Fibroblast of lung (primary cell): ENCODE measurements around the gene DNMT3A.

Experiments used
- EZH2 ChIP-seq: IDR thresholded peaks from 2 replicates; pipeline ENCODE4 v1.5.1; 2012; ENCODE audit warnings: low read length, control low read depth, mild to moderate bottlenecking; ENCODE audit errors: missing control alignments
- TF ChIP-seq, protein P1 (sequence below), 2 donors: IDR thresholded peaks in 1 of 2; conservative IDR thresholded peaks in 1 of 2; 1 replicate in 1 of 2; 2 replicates in 1 of 2; pipeline ENCODE4 v1.5.1; 2011 to 2012; ENCODE audit warnings: low read length in 2 of 2, control low read depth in 1 of 2, inconsistent platforms in 1 of 2, low read depth in 1 of 2, mild to moderate bottlenecking in 1 of 2

DNA sequence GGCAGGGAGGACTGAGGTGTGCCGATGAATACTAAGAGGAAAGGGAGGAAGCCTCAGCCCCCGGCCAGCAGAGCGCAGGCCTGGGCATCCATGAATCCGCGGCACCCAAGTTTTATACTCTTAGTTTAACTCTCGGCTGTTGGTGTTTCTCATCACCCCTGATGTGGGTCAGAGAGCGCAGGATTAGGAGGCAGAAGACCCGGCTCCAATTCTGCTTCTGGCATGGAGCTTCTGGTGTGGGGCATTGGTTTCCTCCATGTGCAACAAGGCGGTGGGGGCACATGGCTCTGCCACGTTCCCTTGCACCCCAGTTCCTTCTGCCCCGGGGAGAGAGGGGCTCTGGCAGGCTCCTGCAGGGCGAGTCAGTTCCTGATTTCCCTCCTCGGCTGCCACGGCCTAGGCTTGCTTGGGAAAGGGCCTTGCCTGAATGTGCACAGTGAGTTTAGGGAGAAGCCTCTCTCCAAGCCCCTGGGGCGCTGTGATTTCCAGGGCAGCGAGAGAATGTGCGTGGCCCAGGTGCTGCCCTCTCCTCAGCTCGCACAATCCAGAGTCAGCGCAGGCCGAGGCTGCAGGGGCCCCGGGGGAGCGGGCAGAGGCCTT lies 36.2 kb upstream of the DNMT3A start:
- TF ChIP-seq, protein P1, sequence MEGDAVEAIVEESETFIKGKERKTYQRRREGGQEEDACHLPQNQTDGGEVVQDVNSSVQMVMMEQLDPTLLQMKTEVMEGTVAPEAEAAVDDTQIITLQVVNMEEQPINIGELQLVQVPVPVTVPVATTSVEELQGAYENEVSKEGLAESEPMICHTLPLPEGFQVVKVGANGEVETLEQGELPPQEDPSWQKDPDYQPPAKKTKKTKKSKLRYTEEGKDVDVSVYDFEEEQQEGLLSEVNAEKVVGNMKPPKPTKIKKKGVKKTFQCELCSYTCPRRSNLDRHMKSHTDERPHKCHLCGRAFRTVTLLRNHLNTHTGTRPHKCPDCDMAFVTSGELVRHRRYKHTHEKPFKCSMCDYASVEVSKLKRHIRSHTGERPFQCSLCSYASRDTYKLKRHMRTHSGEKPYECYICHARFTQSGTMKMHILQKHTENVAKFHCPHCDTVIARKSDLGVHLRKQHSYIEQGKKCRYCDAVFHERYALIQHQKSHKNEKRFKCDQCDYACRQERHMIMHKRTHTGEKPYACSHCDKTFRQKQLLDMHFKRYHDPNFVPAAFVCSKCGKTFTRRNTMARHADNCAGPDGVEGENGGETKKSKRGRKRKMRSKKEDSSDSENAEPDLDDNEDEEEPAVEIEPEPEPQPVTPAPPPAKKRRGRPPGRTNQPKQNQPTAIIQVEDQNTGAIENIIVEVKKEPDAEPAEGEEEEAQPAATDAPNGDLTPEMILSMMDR (conservative IDR thresholded peaks at IDR 0.05 in 1 of 2, IDR thresholded peaks at IDR 0.05 in 1 of 2; ENCODE audit: low read depth in 1 of 2, low read length in 2 of 2): no peak
- TF ChIP-seq EZH2: no peak
